ENCODE results near the gene CPAMD8. TPM values are rescaled to one million over a fixed set of nuclear protein-coding genes. Genes with fewer than 3 reads are reported as not detected.

Gene CPAMD8
- total RNA-seq, 3 donors from 2014 or later: 2.3 to 5.8 (median 3.1) TPM

- ATAC-seq (no peak), DNase-seq (no peak)
- intact Hi-C loops (cut with DNase I, micrococcal nuclease): no loop called here
- Histone ChIP-seq H3K4me1 (ENCODE audit: low read depth) (peaks cover 4% of the 10 kb centered on the region), H3K9me3 (no peaks in the 10 kb centered on the region), H3K36me3 (ENCODE audit: low read depth) (peaks cover 5% of the 10 kb centered on the region), H3K4me3 (no peak overlapping the region)
- no peak for TF ChIP-seq CTCF (IDR thresholded peaks at IDR 0.05)
These were observed 176.5 kb downstream of the CPAMD8 start for GRCh38 chr19:16850133-16850532.

GRCh38 chr19:16849168-16849567, 177.4 kb downstream of the CPAMD8 start:
- intact Hi-C loops (cut with DNase I, micrococcal nuclease): no loop called here

GRCh38 chr19:16847430-16847829, 179.2 kb downstream of the CPAMD8 start:
- H3K4me1 ChIP-seq (ENCODE audit: low read depth): peaks cover 4% of the 10 kb centered on the region
- intact Hi-C loops (cut with DNase I, micrococcal nuclease): no loop called here
- no peak for TF ChIP-seq CTCF (IDR thresholded peaks at IDR 0.05)
- ATAC-seq: peak; percentile 27
- H3K9me3 ChIP-seq: no peaks in the 10 kb centered on the region
- DNase-seq: peak in 1 of 3 donors; percentile 12
- H3K4me3 ChIP-seq: no peak overlapping the region
- H3K36me3 ChIP-seq (ENCODE audit: low read depth): no peaks in the 10 kb centered on the region

More at GRCh38 chr19:16849168-16849567, 177.4 kb downstream of the CPAMD8 start:
- peaks cover 4% of the 10 kb centered on the region for H3K4me1 ChIP-seq (ENCODE audit: low read depth)
- no peak overlapping the region for H3K4me3 ChIP-seq
- H3K9me3 ChIP-seq: no peaks in the 10 kb centered on the region
- peaks cover 5% of the 10 kb centered on the region for H3K36me3 ChIP-seq (ENCODE audit: low read depth)
- no peak for TF ChIP-seq CTCF (IDR thresholded peaks at IDR 0.05)
- DNase-seq (peak in 1 of 3 donors; percentile 54), ATAC-seq (peak; percentile 81)

GRCh38 chr19:16846901-16847300, 179.7 kb downstream of the CPAMD8 start:
- no peak for DNase-seq
- no peaks in the 10 kb centered on the region for H3K9me3 ChIP-seq
- H3K4me1 ChIP-seq (ENCODE audit: low read depth): peaks cover 4% of the 10 kb centered on the region
- no peak for TF ChIP-seq CTCF (IDR thresholded peaks at IDR 0.05)
- no peaks in the 10 kb centered on the region for H3K36me3 ChIP-seq (ENCODE audit: low read depth)
- H3K4me3 ChIP-seq: no peak overlapping the region
- no peak for ATAC-seq
- intact Hi-C loops (cut with DNase I, micrococcal nuclease): no loop called here

Other genes starting within 250 kb of the CPAMD8 start
- gene SIN3B, start 197.4 kb downstream of the CPAMD8 start, total RNA-seq: 10 to 100 TPM; 30.7 to 56.6 (median 38.9) TPM
- 1 to 10 TPM in 2 of 3 donors, under 1 TPM in 1; 0.38 to 2.0 (median 1.6) TPM for gene F2RL3, start 137.8 kb downstream of the CPAMD8 start, total RNA-seq
- 10 to 100 TPM; 12.2 to 16.6 (median 13.6) TPM for gene HAUS8, start 48.6 kb upstream of the CPAMD8 start, total RNA-seq
- gene MYO9B, start 49.0 kb upstream of the CPAMD8 start, total RNA-seq: 10 to 100 TPM; 73.7 to 91.8 (median 90.8) TPM
- gene USE1, start 188.5 kb upstream of the CPAMD8 start, total RNA-seq: 10 to 100 TPM; 17.4 to 31.2 (median 28.0) TPM
- 100 to 1,000 TPM in 1 of 3 donors, 10 to 100 TPM in 2; 38.1 to 105 (median 58.4) TPM for gene OCEL1, start 199.4 kb upstream of the CPAMD8 start, total RNA-seq
- gene NR2F6, start 219.1 kb upstream of the CPAMD8 start, total RNA-seq: 100 to 1,000 TPM; 103 to 157 (median 140) TPM
- 1 to 10 TPM in 2 of 3 donors, under 1 TPM in 1; 0.52 to 2.6 (median 2.2) TPM for gene USHBP1, start 237.9 kb upstream of the CPAMD8 start, total RNA-seq
- 10 to 100 TPM; 64.6 to 80.3 (median 76.2) TPM for gene BABAM1, start 240.6 kb upstream of the CPAMD8 start, total RNA-seq

Measured in mucosa of descending colon (tissue), 3 donors.